GM19395 (cell line): ENCODE data around the gene ID3.
"Not testable (repeated sequence)": the region's sequence is repeated elsewhere in the genome, so short reads cannot be mapped to it uniquely, and the experiment has no call there.

Experiments
- ATAC-seq: cut with Tn5 transposase; IDR thresholded peaks from one replicate; pipeline ENCODE4 v1.9.1; 2021; ENCODE audit warnings: mild to moderate bottlenecking, moderate library complexity; ENCODE audit not compliant: unreplicated experiment

Gene ID3

DNA sequence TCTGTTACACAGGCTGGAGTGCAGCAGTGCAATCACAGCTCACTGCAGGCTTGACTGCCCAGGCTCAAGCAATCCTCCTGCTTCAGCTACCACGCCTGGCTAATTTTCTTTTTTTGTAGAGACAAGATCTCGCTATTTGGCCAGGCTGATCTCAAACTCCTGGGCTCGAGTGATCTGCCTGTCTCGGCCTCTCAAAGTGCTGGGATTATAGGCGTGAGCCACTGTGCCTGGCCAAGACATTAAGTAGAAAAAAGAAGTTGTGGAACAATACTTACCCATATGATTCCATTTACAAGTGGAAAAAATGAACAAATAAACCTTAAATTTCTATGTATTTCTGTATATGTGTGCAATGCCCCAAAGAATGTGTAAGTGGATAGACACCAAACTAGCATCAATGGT, 30.3 kb upstream of the ID3 start:
- no peak for ATAC-seq

DNA sequence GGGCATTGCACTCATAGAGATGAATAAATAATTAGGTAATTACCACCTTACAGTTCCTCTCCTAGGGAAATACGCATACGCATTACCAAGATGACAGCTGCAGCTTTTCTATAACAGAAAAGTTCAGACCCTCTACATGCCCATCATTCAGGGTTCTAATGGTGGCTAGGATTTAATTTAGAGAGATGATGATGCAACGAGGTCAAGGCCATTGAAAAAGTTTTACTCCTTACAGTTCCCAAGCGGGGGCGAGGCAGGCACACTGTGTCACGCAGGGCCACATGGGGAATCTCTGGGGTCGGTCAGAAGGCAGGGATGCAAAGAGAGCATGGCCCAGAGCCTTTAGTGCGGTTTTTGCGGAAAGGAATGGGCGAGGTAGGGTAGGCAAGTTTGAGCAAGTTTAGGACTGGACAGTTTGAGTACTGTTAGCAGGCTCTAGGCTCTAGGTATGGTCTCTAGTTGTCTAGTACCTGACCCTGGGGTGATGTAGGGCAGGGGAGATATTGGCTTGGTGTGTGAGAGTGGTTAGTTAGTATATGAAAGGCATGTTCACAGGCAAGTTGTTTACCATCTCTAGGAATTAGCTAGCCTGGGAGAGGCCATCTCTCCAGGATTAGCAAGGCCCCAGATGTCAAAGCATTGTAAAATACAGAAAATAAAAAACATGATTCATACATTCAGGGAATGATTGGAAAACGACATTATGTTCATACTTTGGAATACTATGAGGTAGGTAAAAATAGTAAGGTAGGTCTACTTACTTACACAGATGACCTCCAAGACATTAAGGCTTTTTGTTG, 29.6 kb upstream of the ID3 start:
- ATAC-seq: no peak

DNA sequence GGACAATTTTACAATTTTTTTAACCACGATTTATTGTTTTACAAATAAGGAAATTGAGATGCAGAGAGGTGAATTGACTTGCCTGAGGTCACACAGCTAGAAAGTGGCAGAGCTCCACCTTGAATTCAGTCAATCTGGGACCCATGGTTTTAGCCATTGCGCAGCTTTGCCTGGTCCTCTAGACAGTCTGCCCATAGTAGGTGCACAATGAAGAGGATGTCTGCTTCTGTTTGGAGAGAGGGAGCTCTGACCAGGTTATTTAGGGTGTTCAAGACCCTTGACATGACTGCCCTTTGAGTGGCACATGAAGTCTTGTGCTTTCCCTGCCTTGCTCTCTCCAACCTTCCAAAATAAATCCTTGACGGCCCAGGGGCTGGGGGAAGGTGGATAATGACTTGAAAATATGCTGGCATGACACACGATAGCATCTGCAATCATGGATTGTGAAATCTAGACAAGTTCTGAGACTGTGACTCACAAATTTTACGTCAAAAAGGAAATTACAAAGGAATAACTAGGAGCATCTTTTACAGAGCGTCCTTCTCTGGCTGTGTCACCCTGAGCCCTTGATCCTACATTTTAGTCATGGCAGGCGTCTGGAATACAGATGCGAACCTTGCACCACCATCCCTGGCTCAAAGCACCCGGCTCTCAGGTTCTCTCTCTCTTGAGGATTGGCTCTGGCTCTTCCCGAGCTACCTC, 26.2 kb upstream of the ID3 start:
- no peak for ATAC-seq

DNA sequence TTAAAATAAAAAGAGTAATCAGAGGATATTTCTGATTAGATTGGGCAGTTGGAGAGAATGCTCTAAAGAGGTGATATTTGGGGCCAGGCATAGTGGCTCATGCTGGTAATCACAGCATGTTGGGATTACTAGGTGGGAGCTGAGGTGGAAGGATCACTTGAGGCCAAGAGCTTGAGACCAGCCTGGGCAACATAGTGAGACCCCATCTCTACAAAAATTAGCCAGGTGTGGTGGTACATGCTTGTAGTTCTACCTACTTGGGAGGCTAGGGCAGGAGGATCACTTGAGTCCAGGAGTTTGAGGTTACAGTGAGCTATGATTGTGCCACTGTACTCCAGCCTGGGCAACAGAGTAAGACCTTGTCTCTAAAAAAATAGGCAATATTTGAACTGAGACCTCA, 24.4 kb upstream of the ID3 start:
- not testable (repeated sequence) for ATAC-seq

DNA sequence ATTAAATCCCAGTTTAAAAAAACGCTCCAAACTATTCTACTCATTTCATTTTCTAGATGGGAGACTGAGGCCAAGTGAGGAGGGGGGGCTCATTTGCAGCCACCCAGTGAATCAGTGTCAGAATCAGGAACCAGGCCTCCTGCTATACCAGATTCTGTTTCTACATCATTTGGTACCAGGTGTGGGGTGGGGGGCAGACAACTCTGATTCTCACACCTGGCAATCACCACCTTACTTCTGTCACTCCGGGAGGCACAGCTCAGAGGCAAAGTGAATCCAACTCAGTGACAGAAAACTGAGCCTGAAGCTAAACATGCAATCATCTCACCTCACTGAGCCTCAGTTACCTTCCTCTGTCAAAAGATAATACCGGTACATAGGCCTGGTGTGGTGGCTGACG, 23.5 kb upstream of the ID3 start:
- ATAC-seq: no peak

DNA sequence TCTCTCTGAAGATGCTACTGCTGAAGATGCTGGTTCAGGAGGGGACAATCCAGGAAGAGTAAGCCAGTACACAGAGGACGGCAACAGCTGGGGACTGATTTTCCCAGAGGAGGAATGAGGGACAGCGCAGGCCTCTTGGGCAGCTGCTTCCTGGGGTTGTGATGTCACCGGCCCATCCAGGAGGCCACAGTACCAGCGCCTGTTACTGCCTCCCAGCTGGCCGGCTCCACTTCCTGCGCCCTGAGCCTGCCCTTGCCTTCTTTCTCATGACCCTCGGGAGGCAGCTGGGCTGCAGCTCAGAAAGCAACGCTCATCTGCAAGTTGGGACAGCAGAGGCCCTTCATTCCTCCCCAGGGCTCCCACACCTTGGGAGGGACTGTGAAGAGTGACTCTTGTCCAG, 21.9 kb upstream of the ID3 start:
- ATAC-seq: no peak

DNA sequence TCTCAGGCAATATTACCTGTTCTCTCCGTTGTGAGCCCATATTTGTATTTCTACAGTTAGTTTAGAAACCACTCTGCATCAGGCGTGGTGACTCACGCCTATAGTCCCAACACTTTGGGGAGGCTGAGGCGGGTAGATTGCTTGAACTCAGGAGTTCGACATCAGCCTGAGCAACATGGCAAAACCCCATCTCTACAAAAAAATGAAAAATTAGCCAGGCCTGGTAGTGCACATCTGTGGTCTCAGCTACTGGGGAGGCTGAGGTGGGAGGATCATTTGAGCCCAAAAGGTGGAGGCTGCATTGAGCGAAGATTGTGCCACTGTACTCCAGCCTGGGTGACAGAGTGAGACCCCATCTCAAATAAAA, 19.7 kb upstream of the ID3 start:
- no peak for ATAC-seq

DNA sequence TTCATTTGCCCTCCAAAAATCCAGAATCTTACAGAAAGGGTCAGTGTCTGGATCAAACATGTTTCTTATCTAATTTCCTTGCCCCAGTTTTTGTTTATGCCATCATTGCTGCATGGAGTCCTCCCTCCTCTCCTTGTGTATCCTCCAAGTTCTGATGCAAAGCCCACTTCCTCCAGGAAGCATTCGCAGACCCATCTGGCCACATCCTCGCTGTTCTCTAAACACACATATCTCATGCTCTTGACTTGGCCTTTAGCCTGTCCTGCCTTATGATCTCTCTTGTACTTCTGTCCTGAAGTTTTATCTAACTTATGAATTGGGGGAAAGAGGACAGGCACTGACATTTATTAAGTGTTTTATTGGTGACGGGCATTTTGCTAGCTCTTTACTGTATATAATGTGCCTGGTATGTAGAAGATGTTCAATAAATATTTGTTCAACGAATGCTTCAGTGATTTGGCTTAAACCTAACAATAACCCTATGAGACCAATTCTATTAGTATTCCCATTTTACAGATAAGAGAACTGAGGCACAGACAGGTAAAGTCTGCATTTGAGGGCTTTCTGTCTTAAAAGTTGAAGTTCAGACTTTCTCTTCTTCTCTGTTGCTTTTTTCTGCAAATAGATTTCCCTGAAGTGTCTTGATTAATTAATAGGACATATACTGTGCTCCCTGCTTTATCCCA, 19.2 kb upstream of the ID3 start:
- no peak for ATAC-seq

DNA sequence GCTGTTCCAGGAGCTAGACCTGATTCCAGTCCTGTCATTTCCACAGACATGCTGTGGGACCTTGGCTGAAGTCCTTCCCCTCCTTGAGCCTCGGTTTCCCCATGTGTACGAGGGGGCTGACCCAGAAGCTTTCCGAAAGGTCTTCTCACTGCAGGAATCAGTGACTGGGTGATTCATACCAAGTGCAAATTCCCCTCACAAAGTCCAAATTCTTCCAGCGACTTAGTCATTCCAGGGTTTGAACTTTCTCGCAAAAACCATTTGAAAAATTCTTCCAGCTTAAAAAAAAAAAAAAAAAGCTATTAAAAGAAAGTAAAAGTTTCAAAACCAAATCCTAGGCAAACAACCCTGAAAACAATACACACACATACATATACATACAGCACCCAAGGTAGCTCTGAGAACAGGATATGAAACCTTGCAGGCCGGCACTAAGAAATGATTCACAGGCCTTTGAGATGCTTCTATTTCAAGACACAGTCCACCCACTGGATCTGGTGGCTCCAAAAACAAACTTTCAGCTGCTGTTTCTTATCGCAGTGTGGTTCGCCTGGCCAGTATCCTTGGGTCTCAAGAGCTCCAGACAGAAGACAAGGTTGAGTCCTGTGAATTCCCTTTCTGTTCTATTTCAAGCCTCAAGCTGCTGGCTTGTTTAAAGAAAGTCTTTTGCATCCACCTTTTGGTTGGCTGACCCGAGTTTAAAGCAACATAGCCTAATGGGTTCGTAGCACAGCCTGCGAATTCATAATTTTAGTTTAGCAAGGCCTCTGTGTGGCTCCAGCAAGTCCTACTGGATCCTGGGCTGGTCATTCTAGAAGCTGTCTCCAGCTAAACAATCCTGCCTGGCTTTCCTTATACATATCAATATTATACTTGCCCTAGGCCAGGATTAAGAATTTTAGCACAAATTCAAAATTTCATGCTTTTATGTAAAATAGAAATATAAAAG, 18.0 kb upstream of the ID3 start:
- peak; percentile 89 for ATAC-seq

DNA sequence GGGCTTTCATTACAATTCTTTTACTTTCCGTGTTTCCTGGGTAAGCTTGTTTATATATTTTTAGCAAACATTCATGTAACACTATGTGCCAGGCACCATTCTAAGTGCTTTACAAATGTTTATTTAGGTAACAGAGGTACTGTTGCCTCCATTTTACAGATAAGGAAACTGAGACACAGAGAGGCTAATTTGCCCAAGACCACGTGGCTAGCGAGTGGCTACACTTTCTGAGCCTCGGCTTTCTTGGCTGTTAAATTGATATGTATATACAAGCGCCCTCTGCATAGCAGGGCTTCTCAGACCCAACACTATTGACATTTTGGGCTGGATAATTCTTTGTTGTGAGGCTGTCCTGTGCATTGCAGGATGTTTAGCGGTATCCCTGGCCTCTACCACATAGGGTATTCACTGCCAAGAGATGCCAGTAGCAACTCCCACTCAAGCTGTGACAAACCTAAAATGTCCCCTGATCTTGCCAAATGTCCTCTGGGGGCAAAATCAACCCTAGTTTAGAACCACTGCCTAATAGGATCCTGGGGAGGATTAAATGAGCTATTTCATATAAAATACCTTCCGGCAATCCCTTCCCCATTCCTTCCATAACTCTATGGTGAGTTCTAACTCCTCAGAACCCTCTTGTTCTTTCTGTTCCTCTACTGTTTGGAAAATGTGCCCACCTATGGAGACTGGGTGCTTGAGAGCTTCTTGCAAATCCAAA, 17.2 kb upstream of the ID3 start:
- ATAC-seq: no peak

DNA sequence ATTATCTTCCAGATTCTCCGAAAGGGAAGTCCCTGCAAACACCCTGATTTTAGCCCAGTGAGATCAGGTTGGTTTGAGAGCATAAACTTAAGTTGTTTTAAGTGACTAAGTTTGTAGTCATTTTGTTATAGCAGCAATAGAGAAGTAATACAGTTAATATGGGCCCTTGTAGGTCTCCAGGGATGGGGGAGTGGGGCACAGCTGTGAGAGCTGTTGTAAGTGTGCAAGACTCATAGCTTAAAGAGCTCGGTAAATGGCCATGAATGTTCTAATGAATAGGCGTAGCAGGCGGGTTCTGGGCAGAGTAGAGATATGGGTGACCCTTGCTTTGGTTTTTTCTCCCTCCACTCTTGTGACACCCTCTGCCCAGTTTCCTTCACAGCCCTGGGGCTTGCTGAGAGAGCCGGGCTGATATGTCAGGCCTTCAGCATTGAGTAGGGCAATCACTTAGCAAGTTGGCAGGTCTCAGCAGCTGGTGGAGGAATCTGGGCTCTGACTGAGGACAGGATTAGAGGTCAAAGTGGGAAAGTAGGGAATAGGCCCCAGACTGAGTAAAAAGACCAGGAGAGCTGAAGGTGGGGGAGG, 16.0 kb upstream of the ID3 start:
- ATAC-seq: no peak

DNA sequence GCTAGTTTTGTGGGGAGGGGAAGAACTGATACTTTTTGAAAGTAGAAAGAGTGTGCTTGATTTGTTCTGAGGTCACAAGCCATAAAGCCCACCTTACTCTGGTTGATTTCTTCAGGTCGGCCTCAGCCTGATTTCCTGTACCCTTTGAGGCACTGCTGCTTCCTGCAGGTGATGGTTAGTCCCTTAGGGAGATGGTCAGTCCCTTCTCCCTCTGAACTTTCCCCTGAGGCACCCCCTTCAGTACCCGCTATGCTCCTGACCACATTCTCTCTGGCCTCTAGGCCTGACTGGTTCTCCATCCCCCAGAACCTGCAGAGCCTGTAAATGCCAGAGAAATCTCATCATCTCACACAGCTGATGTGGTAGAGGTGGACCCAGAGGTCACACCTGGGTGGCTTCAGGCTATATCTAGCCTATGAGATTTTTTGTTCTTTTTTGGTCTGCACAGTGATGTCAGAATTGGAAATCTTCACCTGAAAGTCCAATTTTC, 15.0 kb upstream of the ID3 start:
- ATAC-seq: no peak

DNA sequence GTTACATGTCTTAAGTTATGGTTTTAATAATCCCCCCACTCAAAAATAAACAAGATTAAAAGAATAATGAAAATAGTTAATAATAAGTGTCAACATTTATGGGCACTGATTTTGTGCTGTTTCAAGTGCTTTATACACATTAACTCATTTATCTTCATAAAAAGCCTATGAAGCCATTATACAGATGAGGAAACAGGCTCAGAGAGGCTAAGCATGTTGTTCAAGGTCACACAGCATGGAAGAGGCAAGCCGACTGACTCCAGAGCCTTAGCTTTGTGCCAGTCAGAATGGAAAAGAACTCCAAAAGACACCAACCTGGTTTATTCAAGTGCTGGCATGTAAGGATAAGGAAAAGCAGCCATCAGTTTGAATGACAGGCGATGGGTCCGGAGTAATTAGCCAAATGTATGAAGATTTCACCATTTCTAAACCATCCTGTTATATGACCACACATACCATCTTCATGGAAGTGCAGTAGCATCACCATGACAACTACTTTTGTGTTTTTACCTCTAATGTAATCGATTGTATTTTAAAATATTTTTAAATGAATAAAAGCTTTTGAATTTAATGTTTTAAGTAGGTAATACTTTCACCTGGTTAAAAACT, 14.4 kb upstream of the ID3 start:
- no peak for ATAC-seq

DNA sequence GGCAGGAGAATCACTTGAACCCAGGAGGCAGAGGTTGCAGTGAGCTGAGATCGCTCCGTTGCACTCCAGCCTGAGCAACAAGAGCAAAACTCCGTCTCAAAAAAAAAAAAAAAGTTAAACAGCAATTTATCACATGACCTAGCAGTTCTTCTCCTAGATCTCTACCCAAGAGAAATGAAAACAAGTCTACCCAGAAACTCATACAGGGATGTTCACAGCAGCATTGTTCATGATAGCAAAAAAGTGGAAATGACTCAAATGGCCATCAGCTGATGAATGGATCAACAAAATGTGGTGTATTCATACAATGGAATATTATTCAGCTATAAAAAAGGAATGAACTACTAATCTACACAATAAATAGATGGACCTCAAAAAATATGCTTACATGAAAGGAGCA, 12.2 kb upstream of the ID3 start:
- ATAC-seq: no peak

DNA sequence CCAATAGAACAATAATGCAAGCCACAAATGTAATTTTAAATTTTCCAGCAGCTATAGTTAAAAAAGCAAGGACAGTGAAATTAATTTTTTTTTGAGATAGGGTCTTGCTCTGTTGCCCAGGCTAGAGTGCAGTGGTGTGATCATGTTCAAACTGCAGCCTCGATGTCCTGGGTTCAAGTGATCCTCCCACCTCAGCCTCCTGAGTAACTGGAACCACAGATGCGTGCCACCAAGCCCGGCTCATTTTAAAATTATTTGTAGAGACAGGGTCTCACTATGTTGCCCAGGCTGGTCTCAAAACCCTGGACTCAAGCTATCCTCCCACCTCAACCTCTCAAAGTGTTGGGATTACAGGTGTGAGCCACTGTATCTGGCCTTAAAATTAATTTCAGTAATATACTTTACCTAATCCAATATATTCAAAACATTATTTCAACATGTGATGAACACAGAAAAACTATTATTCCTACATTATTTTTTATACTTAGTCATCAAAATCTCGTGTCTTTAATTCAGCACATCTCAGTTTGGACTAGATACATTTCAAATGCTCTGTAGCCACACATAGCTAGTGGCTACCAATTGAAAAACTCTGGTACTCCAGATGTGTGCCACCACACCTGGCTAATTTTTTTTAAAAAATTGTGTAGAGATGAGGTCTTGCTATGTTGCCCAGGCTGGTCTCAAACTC, 10.8 kb upstream of the ID3 start:
- no peak for ATAC-seq

DNA sequence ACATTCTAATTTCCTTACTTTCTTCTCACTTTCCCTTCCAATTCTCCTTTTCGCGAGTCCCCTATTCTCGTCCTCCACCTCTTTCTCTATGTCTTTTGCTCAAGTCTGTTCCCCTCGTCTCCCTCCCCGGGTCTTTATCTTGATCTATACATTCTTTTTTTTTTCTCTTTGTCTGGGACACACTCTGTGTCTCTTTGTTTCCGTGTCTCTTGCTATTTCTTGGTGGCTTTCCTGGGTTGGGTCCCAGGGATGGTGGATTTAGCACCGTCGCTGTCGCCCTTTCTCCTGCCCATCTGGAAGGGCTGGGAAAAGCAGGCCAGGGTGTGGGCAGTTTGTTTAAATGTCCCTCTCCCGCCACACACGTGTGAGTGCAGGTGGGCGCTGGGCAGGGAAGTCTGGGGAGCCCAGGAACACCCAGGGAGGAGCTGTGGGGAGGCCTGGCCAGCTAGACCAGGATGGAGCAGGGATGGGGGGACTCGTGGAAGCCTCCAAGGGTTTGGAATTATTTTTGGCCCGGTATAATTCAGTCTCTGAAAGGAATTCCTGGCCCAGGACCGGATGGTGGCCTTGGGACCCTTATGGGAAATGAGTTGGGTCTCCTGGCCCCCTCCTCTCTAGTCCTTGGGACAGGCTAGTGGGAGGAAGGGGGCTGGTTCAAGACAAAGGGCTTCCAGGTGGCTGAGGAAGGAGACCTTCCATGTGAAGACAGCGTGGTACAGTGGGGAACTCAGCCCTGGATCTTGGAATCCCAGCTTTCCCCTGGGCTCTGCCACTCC, 9.5 kb upstream of the ID3 start:
- no peak for ATAC-seq

DNA sequence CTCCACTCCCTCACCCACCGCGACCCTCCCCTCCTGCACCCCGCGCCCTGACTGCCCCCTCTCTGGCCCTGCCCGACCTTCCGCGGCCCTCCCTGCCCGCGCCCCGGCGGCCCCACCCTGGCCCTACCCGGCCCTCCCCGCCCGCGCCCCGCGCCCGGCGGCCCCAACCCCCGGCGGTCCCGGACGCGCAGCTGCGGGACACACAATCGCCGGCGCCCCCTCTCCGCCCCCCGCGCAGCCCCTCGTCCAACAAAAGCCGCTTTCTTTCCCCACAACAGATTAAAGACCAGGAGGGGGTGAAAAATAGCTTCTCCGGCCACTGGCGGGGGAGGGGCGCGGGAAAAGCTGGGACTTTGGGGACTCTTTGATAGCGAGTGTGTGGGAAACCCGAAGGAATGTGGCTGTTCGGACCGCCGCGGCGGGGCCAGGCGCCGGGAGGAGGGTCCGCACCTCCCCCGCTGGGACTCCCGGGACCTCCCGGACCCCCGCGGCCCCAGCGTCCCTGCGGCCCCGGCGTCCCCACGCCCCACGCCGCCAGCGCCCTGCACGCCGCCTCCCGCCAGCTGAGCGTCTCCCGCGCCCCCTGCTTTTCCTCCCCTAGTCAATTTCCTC, 8.8 kb upstream of the ID3 start:
- ATAC-seq: no peak

DNA sequence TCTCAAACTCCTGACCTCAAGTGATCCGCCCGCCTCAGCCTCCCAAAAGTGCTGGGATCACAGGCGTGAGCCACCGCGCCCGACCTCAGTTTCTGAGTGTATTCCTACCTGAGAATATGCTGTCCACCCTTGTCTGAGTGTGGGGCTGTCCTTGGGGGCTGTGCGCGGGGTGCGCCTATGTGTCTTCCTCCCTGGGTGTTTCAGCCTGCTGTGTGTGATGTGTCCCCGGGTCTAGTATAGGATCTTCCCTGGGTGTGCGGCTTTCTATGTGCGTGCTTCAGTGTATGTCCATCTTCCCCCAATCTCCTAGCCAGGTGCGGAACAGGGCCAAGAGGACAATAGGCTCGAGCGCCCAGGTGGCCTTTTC, 8.3 kb upstream of the ID3 start:
- ATAC-seq: no peak
